Measurements from ENCODE around the gene CENPK.

GRCh38 chr5:65478336-65478735 is 84.6 kb downstream of the CENPK start:
- TF ChIP-seq YY1 (IDR thresholded peaks at IDR 0.05; ENCODE audit: low read depth) (no peak), CTCF (IDR thresholded peaks at IDR 0.05) (no peak), FOXM1 (IDR thresholded peaks at IDR 0.05; ENCODE audit: low read depth) (no peak), REST (IDR thresholded peaks at IDR 0.05; ENCODE audit: low read depth, low read length) (no peak), GABPA (IDR thresholded peaks at IDR 0.05; ENCODE audit: low read depth) (no peak), ELF1 (IDR thresholded peaks at IDR 0.05) (no peak), POLR2AphosphoS5 (IDR thresholded peaks at IDR 0.05; ENCODE audit: low read depth, low read length) (no peak), SMC3 (IDR thresholded peaks at IDR 0.05; ENCODE audit: low read depth, low read length) (no peak), TCF12 (IDR thresholded peaks at IDR 0.05) (no peak), RCOR1 (IDR thresholded peaks at IDR 0.05; ENCODE audit: low read length) (no peak)

Data from SK-N-SH (cell line).